ENCODE results near the gene SMYD1.

SMYD1 gene

DNA sequence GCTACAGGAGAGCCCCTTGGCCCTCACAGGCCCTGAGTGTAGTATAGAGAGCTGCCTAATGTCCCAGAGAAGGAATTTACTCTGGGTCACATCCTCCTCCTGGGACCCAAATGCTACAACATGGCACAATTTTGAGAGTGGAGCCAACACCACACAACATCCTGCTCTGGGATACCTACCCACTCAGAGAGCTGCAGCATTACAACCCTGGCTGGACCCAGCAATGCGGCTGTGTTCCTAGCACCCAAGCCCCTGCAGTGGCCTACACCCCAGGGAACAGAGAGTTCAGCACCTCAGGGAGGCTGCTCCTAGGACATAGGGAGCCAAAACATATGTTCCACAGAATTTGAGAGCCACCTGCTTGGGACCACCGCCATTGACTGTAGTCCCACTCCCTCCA is 79.5 kb downstream of the SMYD1 start:
- DNase-seq: no peak

DNA sequence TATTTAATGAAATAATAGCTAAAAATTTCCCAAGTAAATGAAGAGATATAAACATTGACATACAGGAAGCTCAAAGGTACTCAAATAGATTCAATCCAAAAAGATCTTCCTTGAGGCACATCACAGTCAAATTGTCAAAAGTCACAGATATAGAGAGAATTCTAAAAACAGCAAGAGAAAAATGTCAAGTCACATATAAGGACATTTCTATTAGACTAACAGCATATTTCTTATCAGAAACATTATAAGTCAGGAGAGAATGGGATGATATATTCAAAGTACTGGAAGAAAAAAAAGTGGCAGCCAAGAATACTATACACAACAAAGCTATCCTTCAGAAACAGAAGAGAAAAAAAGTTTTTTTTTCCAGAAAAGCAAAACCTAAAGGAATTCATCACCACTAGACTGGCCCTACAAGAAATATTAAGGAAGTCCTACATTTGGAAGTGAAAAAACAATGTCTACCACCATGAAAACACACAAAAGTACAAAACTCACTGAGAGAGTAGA is 81.4 kb downstream of the SMYD1 start:
- no peak for DNase-seq

DNA sequence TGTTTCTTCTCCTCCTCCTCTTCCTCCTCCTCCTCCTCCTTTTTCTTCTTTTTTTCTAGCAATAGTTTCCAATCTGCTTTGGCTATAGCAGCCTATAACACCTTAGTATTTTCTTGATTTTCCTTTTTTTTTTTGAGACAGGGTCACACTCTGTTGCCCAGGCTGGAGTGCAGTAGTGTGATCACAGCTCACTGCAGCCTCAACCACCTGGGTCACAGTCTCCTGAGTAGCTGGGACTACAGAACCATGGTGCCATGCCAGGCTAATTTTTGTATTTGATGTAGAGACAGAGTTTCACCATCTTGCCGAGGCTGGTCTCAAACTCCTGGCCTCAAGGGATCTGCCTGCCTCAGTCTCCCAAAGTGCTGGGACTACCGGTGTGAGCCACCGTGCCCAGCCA is 91.9 kb downstream of the SMYD1 start:
- DNase-seq: no peak

DNA sequence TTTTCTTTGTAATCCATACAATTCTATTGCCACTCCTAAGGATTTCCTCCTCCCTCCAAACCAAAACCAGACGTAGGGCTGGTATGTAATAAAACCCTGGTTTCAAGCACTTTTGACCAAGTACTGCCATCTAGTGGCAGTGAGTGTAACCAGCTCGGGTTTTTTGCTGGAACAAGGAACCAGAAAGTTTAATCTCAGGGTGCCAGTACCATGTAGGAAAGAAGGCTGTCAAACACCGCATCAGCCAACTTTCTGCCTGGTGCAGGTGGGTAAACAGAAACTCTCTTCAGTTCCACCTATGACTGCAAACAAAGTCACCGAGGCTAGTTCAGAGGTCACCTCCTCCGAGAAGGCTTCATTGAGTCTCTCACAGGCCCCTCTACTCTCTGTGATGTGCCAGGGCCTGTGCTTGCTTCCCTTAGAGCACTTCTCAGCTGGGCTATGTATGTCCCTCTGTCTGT is 92.4 kb downstream of the SMYD1 start:
- DNase-seq: peak; percentile 56

DNA sequence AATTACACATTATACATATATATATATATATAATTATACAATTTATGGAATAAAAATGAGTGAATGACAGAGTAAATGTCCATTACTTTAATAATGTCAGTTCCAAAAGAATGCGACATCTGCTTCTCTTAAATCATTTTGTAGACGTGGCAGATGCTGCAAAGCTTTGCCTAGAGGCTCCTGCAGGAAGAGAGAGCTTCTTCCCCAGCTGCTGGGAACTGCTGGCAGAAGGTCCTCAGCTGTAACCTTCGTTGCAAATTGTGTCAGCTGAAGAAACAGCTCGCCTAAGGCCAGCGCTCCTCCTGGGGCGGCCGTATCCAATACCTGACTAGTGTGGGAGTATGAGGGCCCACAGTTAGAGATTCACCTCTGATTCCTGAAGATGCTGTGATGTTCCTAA is 92.9 kb downstream of the SMYD1 start:
- no peak for DNase-seq

DNA sequence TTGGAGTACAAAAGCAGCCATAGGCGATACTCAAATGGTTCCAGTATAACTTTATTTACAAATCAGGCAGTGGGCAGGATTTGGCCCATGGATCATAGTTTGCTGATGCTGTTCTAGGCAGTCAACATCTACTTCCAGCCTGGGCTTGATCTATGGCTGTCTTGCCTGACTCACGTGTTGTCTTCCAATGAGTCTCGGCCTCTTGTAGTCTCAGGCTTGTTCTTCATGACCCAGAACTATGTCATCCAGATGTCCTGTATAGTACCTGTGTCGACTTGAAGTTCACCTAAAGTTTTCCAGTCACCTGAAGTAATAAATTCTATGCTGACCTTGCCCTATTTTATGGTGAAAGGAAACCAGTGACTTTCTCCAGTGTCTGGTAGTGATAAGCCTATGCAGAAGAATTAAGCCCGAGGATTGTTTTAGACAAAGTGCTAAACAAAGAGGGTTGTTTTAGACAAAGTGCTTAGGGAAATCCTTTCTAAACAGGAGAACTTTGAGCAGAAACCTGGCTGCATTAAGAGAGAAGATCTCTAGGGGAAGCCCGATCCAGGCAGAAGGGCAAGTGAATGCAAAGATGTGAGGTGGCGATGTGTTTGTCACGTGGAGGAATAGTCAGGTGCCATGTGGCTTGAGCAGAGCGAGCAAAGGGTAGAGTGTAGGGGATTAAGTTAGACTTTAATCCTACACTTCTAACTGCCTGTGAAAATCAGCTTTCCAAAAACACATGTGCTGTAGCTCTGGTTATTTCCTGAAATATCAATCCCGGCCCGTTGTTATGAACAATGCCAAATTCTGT is 94.0 kb downstream of the SMYD1 start:
- no peak for DNase-seq

All from NCI-H1694 (cell line).